ENCODE data around the gene FCRL2. TPM values are rescaled to one million over a fixed set of nuclear protein-coding genes. Genes with fewer than 3 reads are reported as not detected.
"Not testable (repeated sequence)": the region's sequence is repeated elsewhere in the genome, so short reads cannot be mapped to it uniquely, and the experiment has no call there.

FCRL2 gene
- total RNA-seq, 2 donors from 2014 or later = not detected

DNA sequence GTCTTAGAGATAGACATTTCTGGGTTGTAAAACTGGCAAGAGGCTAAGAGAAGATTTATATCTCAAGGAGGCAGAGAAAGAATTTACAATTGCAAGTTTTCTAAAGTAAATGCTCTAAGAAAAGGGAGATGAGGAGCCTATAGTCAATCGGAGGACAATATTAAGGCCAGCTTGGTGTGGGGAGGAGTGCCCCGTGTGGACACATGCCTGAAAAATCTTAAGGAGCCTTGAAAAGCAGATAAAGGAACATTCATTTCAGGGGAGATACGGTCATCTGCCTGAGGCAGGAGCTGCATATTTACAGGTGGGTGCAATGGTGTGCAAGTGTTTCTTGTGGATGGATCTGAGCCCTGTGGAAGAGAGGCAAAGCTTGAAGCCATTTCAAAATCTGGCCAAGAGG is 25.6 kb downstream of the FCRL2 start:
- DNase-seq = no peak
- H3K4me1 Mint-ChIP-seq = no peaks in the 10 kb centered on the region
- no peaks in the 10 kb centered on the region for H3K27me3 ChIP-seq (ENCODE audit: control insufficient read depth, insufficient read depth, low read length, poor library complexity, severe bottlenecking)
- 78 to 83% methylated on average over 3 of the region's 3 CpGs for WGBS, 2 experiments (ENCODE audit: insufficient coverage in 1 of 2, insufficient read length in 1 of 2)
- H3K4me3 ChIP-seq (ENCODE audit: low read length) = no peak overlapping the region
- no peak overlapping the region for H3K4me3 Mint-ChIP-seq
- no peak overlapping the region for H3K27ac Mint-ChIP-seq
- no peaks in the 10 kb centered on the region for H3K4me1 ChIP-seq (ENCODE audit: control insufficient read depth, insufficient read depth, low read length)
- H3K27me3 Mint-ChIP-seq (ENCODE audit: insufficient read depth) = peaks cover 2% of the 10 kb centered on the region
- TF ChIP-seq, protein P1, sequence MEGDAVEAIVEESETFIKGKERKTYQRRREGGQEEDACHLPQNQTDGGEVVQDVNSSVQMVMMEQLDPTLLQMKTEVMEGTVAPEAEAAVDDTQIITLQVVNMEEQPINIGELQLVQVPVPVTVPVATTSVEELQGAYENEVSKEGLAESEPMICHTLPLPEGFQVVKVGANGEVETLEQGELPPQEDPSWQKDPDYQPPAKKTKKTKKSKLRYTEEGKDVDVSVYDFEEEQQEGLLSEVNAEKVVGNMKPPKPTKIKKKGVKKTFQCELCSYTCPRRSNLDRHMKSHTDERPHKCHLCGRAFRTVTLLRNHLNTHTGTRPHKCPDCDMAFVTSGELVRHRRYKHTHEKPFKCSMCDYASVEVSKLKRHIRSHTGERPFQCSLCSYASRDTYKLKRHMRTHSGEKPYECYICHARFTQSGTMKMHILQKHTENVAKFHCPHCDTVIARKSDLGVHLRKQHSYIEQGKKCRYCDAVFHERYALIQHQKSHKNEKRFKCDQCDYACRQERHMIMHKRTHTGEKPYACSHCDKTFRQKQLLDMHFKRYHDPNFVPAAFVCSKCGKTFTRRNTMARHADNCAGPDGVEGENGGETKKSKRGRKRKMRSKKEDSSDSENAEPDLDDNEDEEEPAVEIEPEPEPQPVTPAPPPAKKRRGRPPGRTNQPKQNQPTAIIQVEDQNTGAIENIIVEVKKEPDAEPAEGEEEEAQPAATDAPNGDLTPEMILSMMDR (conservative IDR thresholded peaks at IDR 0.05) = peak; percentile 57
- H3K9me3 ChIP-seq (ENCODE audit: control insufficient read depth, low read length) = no peaks in the 10 kb centered on the region
- no peaks in the 10 kb centered on the region for H3K36me3 Mint-ChIP-seq (ENCODE audit: low read depth)
- H3K27ac ChIP-seq (ENCODE audit: low read depth, low read length) = no peak overlapping the region
- no peaks in the 10 kb centered on the region for H3K9me3 Mint-ChIP-seq
- H3K36me3 ChIP-seq (ENCODE audit: control insufficient read depth, insufficient read depth, low read length) = no peaks in the 10 kb centered on the region
- no peak overlapping the region for H3K9ac ChIP-seq (ENCODE audit: extremely low read depth, low read length, poor library complexity, severe bottlenecking)

DNA sequence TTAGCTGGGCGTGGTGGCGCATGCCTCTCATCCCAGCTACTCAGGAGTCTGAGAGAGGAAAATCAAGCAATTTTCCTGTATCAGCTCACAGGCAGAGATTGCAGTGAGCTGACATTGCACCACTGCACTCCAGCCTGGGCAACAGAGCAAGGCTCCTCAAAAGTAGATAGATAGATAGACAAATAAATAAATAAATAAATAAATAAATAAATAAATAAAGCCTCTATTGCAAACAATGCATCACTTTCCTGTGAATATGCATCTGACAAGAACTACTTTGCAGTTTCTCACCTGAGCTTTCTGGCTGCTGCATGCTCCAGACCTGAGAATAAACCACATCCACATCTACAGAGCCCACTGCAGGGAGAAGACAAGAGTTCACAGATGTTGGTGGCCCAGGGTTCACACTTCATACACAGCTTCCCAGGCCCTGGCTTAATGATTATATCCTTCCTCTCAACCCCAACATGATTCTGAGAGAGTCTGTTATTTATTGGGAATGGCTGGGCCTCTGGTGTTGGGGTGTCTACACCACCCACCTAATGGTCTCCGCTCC is 28.6 kb downstream of the FCRL2 start:
- H3K27ac ChIP-seq (ENCODE audit: low read depth, low read length) = no peak overlapping the region
- H3K4me3 ChIP-seq (ENCODE audit: low read length) = no peak overlapping the region
- H3K4me1 Mint-ChIP-seq = no peaks in the 10 kb centered on the region
- no peak for DNase-seq
- no peaks in the 10 kb centered on the region for H3K27me3 ChIP-seq (ENCODE audit: control insufficient read depth, insufficient read depth, low read length, poor library complexity, severe bottlenecking)
- TF ChIP-seq, protein P1 (conservative IDR thresholded peaks at IDR 0.05) = no peak
- H3K4me1 ChIP-seq (ENCODE audit: control insufficient read depth, insufficient read depth, low read length) = no peaks in the 10 kb centered on the region
- H3K36me3 ChIP-seq (ENCODE audit: control insufficient read depth, insufficient read depth, low read length) = no peaks in the 10 kb centered on the region
- H3K9ac ChIP-seq (ENCODE audit: extremely low read depth, low read length, poor library complexity, severe bottlenecking) = no peak overlapping the region
- 94 to 98% methylated on average over 3 of the region's 3 CpGs for WGBS, 2 experiments (ENCODE audit: insufficient coverage in 1 of 2, insufficient read length in 1 of 2)
- H3K27ac Mint-ChIP-seq = no peak overlapping the region
- no peaks in the 10 kb centered on the region for H3K36me3 Mint-ChIP-seq (ENCODE audit: low read depth)
- no peaks in the 10 kb centered on the region for H3K9me3 Mint-ChIP-seq
- H3K27me3 Mint-ChIP-seq (ENCODE audit: insufficient read depth) = peaks cover 2% of the 10 kb centered on the region
- no peak overlapping the region for H3K4me3 Mint-ChIP-seq
- H3K9me3 ChIP-seq (ENCODE audit: control insufficient read depth, low read length) = no peaks in the 10 kb centered on the region

DNA sequence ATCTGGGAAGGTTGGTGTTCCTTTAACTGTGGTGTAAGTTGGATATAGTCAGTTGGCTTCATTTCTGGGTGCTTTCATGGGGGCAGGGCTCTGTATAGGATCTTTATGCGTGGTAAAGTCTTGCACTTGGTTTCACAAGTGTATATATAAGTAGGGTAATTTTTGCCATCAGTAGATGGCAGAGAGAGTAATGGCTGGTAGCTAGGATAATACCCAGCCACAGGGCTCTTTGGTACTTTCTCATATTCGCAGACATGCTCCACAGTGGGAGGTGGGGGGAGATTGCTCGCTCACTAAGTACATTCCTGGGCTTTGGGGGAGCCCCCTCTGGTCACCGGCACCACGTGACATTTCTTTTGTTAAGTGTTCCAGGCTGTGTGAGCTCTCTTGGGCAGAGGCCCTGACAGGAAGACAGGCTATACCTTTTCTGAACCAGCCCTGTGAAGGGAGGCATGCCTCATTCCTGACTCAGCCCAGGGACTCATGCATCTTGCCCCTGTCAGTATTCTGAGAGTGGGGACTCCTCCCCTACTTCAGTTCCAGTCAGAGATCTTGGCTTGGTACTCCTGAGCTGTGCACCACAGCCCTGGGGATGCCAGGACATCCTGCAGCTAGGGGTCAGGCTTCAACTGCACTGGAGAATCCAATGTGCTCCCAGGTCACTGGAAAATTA is 37.6 kb downstream of the FCRL2 start:
- no peak overlapping the region for H3K9ac ChIP-seq (ENCODE audit: extremely low read depth, low read length, poor library complexity, severe bottlenecking)
- Mint-ChIP-seq H3K9me3 (no peaks in the 10 kb centered on the region), H3K4me3 (no peak overlapping the region), H3K36me3 (ENCODE audit: low read depth) (no peaks in the 10 kb centered on the region), H3K27ac (no peak overlapping the region), H3K27me3 (ENCODE audit: insufficient read depth) (no peaks in the 10 kb centered on the region), H3K4me1 (no peaks in the 10 kb centered on the region)
- peak; percentile 65 for DNase-seq
- no peak overlapping the region for H3K4me3 ChIP-seq (ENCODE audit: low read length)
- no peaks in the 10 kb centered on the region for H3K9me3 ChIP-seq (ENCODE audit: control insufficient read depth, low read length)
- WGBS, 2 experiments (ENCODE audit: insufficient coverage in 1 of 2, insufficient read length in 1 of 2) = 67 to 69% methylated on average over 2 to 5 of the region's 5 CpGs
- H3K27me3 ChIP-seq (ENCODE audit: control insufficient read depth, insufficient read depth, low read length, poor library complexity, severe bottlenecking) = no peaks in the 10 kb centered on the region
- TF ChIP-seq, protein P1 (conservative IDR thresholded peaks at IDR 0.05) = peak; percentile 49
- no peaks in the 10 kb centered on the region for H3K4me1 ChIP-seq (ENCODE audit: control insufficient read depth, insufficient read depth, low read length)
- H3K27ac ChIP-seq (ENCODE audit: low read depth, low read length) = no peak overlapping the region
- H3K36me3 ChIP-seq (ENCODE audit: control insufficient read depth, insufficient read depth, low read length) = no peaks in the 10 kb centered on the region

DNA sequence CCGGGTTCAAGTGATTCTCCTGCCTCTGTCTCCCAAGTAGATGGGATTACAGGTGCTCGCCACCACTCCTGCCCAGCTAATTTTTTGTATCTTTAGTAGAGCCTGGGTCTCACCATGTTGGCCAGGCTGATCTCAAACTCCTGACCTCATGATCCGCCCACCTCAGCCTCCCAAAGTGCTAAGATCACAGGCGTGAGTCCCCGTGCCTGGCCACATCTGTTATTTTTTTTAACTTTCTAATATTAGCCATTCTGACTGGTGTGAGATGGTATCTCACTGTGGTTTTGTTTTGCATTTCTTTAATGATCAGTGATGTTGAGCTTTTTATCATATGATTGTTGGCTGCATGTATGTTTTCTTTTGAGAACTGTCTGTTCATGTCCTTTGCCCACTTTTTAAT is 40.9 kb downstream of the FCRL2 start:
- H3K27me3 Mint-ChIP-seq (ENCODE audit: insufficient read depth); H3K27me3 ChIP-seq (ENCODE audit: control insufficient read depth, insufficient read depth, low read length, poor library complexity, severe bottlenecking); H3K4me1 ChIP-seq (ENCODE audit: control insufficient read depth, insufficient read depth, low read length); H3K36me3 ChIP-seq (ENCODE audit: control insufficient read depth, insufficient read depth, low read length); H3K36me3 Mint-ChIP-seq (ENCODE audit: low read depth); H3K9me3 Mint-ChIP-seq; H3K9ac ChIP-seq (ENCODE audit: extremely low read depth, low read length, poor library complexity, severe bottlenecking); H3K4me3 ChIP-seq (ENCODE audit: low read length); H3K27ac Mint-ChIP-seq; H3K4me3 Mint-ChIP-seq; H3K27ac ChIP-seq (ENCODE audit: low read depth, low read length); H3K4me1 Mint-ChIP-seq; DNase-seq; H3K9me3 ChIP-seq (ENCODE audit: control insufficient read depth, low read length): not testable (repeated sequence)
- 87 to 91% methylated on average over 3 to 5 of the region's 5 CpGs for WGBS, 2 experiments (ENCODE audit: insufficient coverage in 1 of 2, insufficient read length in 1 of 2)

Measured in endodermal cell (in vitro differentiated cells).